Measurements from ENCODE around the gene HOXD13. TPM values are rescaled to one million over a fixed set of nuclear protein-coding genes. Genes with fewer than 3 reads are reported as not detected.

Gene HOXD13
- total RNA-seq, 4 donors from 2014 or later = 0.32 TPM; not detected in 3

- Histone ChIP-seq H3K4me3 (peak overlapping the region in 2 of 4 donors; percentile 47 to 73), H3K36me3 (no peaks in the 10 kb centered on the region), H3K27me3 (peaks cover 33% of the 10 kb centered on the region), H3K4me1 (peaks cover 16 to 50% (median 26%) of the 10 kb centered on the region in 4 donors), H3K27ac (peak overlapping the region; percentile 91 to 96 (median 94)), H3K9me3 (no peaks in the 10 kb centered on the region)
- in situ Hi-C loops (cut with MboI; ENCODE audit: low pct_ligation_motif_present in 1 of 4, low pct_unique_long_range_greater_than_20kb in 1 of 4, low sequenced_read_pairs in 3 of 4) = loop anchor here in 2 of 4 donors (5.0 to 25.0 kb wide), 4 partner anchors 318 to 673 kb away; no protein-coding TSS in a partner anchor
- TF ChIP-seq POLR2AphosphoS5 (IDR thresholded peaks at IDR 0.05) = no peak
- no peak for TF ChIP-seq CTCF (IDR thresholded peaks at IDR 0.05)
- no peak for TF ChIP-seq POLR2A (IDR thresholded peaks at IDR 0.05)
- TF ChIP-seq EP300 (IDR thresholded peaks at IDR 0.05; ENCODE audit: low read depth) = no peak
- whole genome bisulfite sequencing, 2 donors (ENCODE audit: low coverage in 1 of 2) = 37 to 45% methylated on average over 23 to 28 of the region's 28 CpGs
- no peak for DNase-seq
- intact Hi-C loops (cut with DNase I; ENCODE audit: low total_unique reads) = loop anchor here (5.0 kb wide), 1 partner anchor 1008 kb away; no protein-coding TSS in a partner anchor
These were observed 46.6 kb downstream of the HOXD13 start for GRCh38 chr2:176138923-176139660.

GRCh38 chr2:176139661-176140512 lies 47.4 kb downstream of the HOXD13 start:
- TF ChIP-seq CTCF (IDR thresholded peaks at IDR 0.05) = no peak
- no peak for TF ChIP-seq EP300 (IDR thresholded peaks at IDR 0.05; ENCODE audit: low read depth)
- no peak for TF ChIP-seq POLR2AphosphoS5 (IDR thresholded peaks at IDR 0.05)
- no peak for TF ChIP-seq POLR2A (IDR thresholded peaks at IDR 0.05)
- Histone ChIP-seq H3K27ac (peak overlapping the region; percentile 91 to 96 (median 94)), H3K9me3 (no peaks in the 10 kb centered on the region), H3K4me3 (peak overlapping the region in 3 of 4 donors; percentile 46 to 73 (median 47)), H3K4me1 (peaks cover 16 to 51% (median 26%) of the 10 kb centered on the region in 4 donors), H3K36me3 (no peaks in the 10 kb centered on the region), H3K27me3 (peaks cover 33% of the 10 kb centered on the region)
- in situ Hi-C loops (cut with MboI; ENCODE audit: low pct_ligation_motif_present in 1 of 4, low pct_unique_long_range_greater_than_20kb in 1 of 4, low sequenced_read_pairs in 3 of 4) = loop anchor here (5.0 to 25.0 kb wide), 6 partner anchors 317 to 672 kb away; no protein-coding TSS in a partner anchor
- intact Hi-C loops (cut with DNase I; ENCODE audit: low total_unique reads) = loop anchor here (1.0 to 5.0 kb wide), 5 partner anchors 317 to 1017 kb away; no protein-coding TSS in a partner anchor
- DNase-seq = no peak
- 27 to 31% methylated on average over 14 to 39 of the region's 41 CpGs for WGBS, 2 donors (ENCODE audit: low coverage in 1 of 2)

GRCh38 chr2:176140513-176141317 lies 48.2 kb downstream of the HOXD13 start:
- Histone ChIP-seq H3K4me3 (peak overlapping the region; percentile 37 to 73 (median 46)), H3K4me1 (peaks cover 10 to 51% (median 24%) of the 10 kb centered on the region in 4 donors), H3K36me3 (no peaks in the 10 kb centered on the region), H3K27me3 (peaks cover 33% of the 10 kb centered on the region), H3K9me3 (no peaks in the 10 kb centered on the region), H3K27ac (peak overlapping the region; percentile 91 to 96 (median 94))
- 27% methylated on average over 24 of the region's 48 CpGs; no CpG with 5 or more reads in 1 of the 2 donors for WGBS, 2 donors (ENCODE audit: low coverage in 1 of 2)
- DNase-seq = peak; percentile 76
- in situ Hi-C loops (cut with MboI; ENCODE audit: low pct_ligation_motif_present in 1 of 4, low pct_unique_long_range_greater_than_20kb in 1 of 4, low sequenced_read_pairs in 3 of 4) (loop anchor here in 3 of 4 donors (5.0 to 25.0 kb wide), 4 partner anchors 317 to 672 kb away; no protein-coding TSS in a partner anchor), intact Hi-C loops (cut with DNase I; ENCODE audit: low total_unique reads) (loop anchor here (1.0 to 5.0 kb wide), 4 partner anchors 316 to 1017 kb away; no protein-coding TSS in a partner anchor)
- TF ChIP-seq POLR2AphosphoS5 (IDR thresholded peaks at IDR 0.05) = peak in 1 of 3 donors; percentile 40
- peak; percentile 90 to 99 (median 96) for TF ChIP-seq CTCF (IDR thresholded peaks at IDR 0.05)
- TF ChIP-seq EP300 (IDR thresholded peaks at IDR 0.05; ENCODE audit: low read depth) = no peak
